Keratinocyte (primary cell): ENCODE data around the gene THEM4. TPM values are rescaled to one million over a fixed set of nuclear protein-coding genes. Genes with fewer than 3 reads are reported as not detected.

ENCODE experiments used
- DNase-seq: peaks from one replicate; pipeline ENCODE4 v3.0.0-alpha.2; 2011; ENCODE audit warnings: low read depth, missing footprints, low spot score
- FAIRE-seq: peaks from 2 replicates; lab custom pipeline; 2011; peaks lifted over from hg19 to GRCh38; lab: Jason Lieb, UNC
- H2AFZ ChIP-seq: 2 replicates; pipeline ENCODE4 v1.6.0; 2012; ENCODE audit warnings: low read length, control low read depth, inconsistent platforms; ENCODE audit not compliant: control insufficient read depth
- H3K27ac ChIP-seq: 2 replicates; pipeline ENCODE4 v1.5.1; 2011; ENCODE audit warnings: low read length; ENCODE audit not compliant: control insufficient read depth, insufficient read depth
- H3K27me3 ChIP-seq: 3 replicates; pipeline ENCODE4 v1.6.0; 2011; ENCODE audit warnings: low read length; ENCODE audit not compliant: control insufficient read depth, insufficient read depth; ENCODE audit errors: extremely low read depth
- H3K36me3 ChIP-seq, 2 experiments: 2 replicates in 1 of 2; 3 replicates in 1 of 2; pipeline ENCODE4 v1.5.1; 2011; ENCODE audit warnings: low read length in 2 of 2, mild to moderate bottlenecking in 1 of 2; ENCODE audit not compliant: control insufficient read depth in 2 of 2, insufficient read depth in 2 of 2; ENCODE audit errors: extremely low read depth in 1 of 2
- H3K4me1 ChIP-seq: 3 replicates; pipeline ENCODE4 v1.5.1; 2011; ENCODE audit warnings: low read length; ENCODE audit not compliant: control insufficient read depth, insufficient read depth; ENCODE audit errors: extremely low read depth
- H3K4me2 ChIP-seq: 3 replicates; pipeline ENCODE4 v1.6.0; 2011; ENCODE audit warnings: low read depth, low read length; ENCODE audit not compliant: control insufficient read depth, insufficient read depth; ENCODE audit errors: extremely low read depth
- H3K4me3 ChIP-seq, 3 experiments: fragments of 200-600 bp in 1 of 3; sonication (generic) in 1 of 3; 2 replicates in 2 of 3; 3 replicates in 1 of 3; pipeline ENCODE4 v1.5.1; 2011 to 2016; ENCODE audit warnings: low read length in 3 of 3, mild to moderate bottlenecking in 3 of 3, control low read depth in 2 of 3, inconsistent platforms in 1 of 3, low read depth in 1 of 3, mixed read lengths in 1 of 3, mixed run types in 1 of 3, moderate library complexity in 1 of 3; ENCODE audit not compliant: control insufficient read depth in 2 of 3, insufficient read depth in 2 of 3; ENCODE audit errors: extremely low read depth in 1 of 3
- H3K79me2 ChIP-seq: 2 replicates; pipeline ENCODE4 v1.6.0; 2012; ENCODE audit warnings: low read length; ENCODE audit not compliant: control insufficient read depth, insufficient read depth
- H3K9ac ChIP-seq: 3 replicates; pipeline ENCODE4 v1.6.0; 2011; ENCODE audit warnings: low read length; ENCODE audit not compliant: control insufficient read depth, insufficient read depth; ENCODE audit errors: extremely low read depth
- H3K9me1 ChIP-seq: 3 replicates; pipeline ENCODE4 v1.6.0; 2011; ENCODE audit warnings: low read length; ENCODE audit not compliant: control insufficient read depth, insufficient read depth; ENCODE audit errors: extremely low read depth
- H3K9me3 ChIP-seq: 2 replicates; pipeline ENCODE4 v1.5.1; 2012; ENCODE audit warnings: low read depth, low read length; ENCODE audit not compliant: control insufficient read depth
- H4K20me1 ChIP-seq: 3 replicates; pipeline ENCODE4 v1.6.0; 2011; ENCODE audit warnings: low read length; ENCODE audit not compliant: control insufficient read depth, insufficient read depth; ENCODE audit errors: extremely low read depth
- CTCF ChIP-seq, 3 experiments: IDR thresholded peaks in 1 of 3; conservative IDR thresholded peaks in 1 of 3; optimal IDR thresholded peaks in 1 of 3; 2 replicates in 2 of 3; 3 replicates in 1 of 3; pipeline versions ENCODE3 to v1.5.1; 2011; ENCODE audit warnings: low read length in 3 of 3, mild to moderate bottlenecking in 3 of 3, moderate library complexity in 2 of 3, control low read depth in 1 of 3, inconsistent platforms in 1 of 3; ENCODE audit not compliant: insufficient read depth in 2 of 3; ENCODE audit errors: extremely low read depth in 1 of 3
- EZH2 ChIP-seq: IDR thresholded peaks from one replicate; pipeline ENCODE4 v1.6.1; 2012; ENCODE audit warnings: inconsistent platforms, mild to moderate bottlenecking, low read length, moderate library complexity
- dilution Hi-C: fragments of 300-500 bp; cut with MboI; formaldehyde crosslinking; loops from one replicate; pipeline ENCODE4 v1.7.0; 2020; ENCODE audit warnings: low sequenced_read_pairs; ENCODE audit not compliant: extremely low pct_ligation_motif_present
- polyA plus RNA-seq, 5 experiments: library from polyadenylated mRNA; depleted of rRNA in 3 of 5; stranded (reverse) in 3 of 5; stranded (forward) in 1 of 5; unstranded in 1 of 5; fragments of >200 nt; gene quantifications; 1 replicate in 1 of 5; 2 replicates in 3 of 5; 3 replicates in 1 of 5; pipeline versions ENCODE4 v1.2.1 to v1.2.3, GENCODE V29; 2011 to 2012; ENCODE audit warnings: missing spikeins in 2 of 5, low read depth in 1 of 5, low replicate concordance in 1 of 5

The THEM4 gene
- polyA plus RNA-seq, 1 donor (not counting 4 experiments of a cell fraction or from before 2014, with no cell fraction given), result 23.3 TPM

- peaks cover 24% of the 10 kb centered on the region for H3K4me1 ChIP-seq
- no peak overlapping the region for H3K4me3 ChIP-seq
- no peak for FAIRE-seq
- H2AFZ ChIP-seq, result no peak overlapping the region
- H3K27me3 ChIP-seq, result no peaks in the 10 kb centered on the region
- dilution Hi-C loops, result no loop called here
- no peak overlapping the region for H3K27ac ChIP-seq
- H3K36me3 ChIP-seq, result no peaks in the 10 kb centered on the region
- no peaks in the 10 kb centered on the region for H3K79me2 ChIP-seq
- DNase-seq, result no peak
- TF ChIP-seq CTCF (optimal IDR thresholded peaks at IDR 0.05 in 1 of 3, IDR thresholded peaks at IDR 0.05 in 1 of 3, conservative IDR thresholded peaks at IDR 0.05 in 1 of 3; ENCODE audit: extremely low read depth in 1 of 3, insufficient read depth in 2 of 3, low read length in 3 of 3) (no peak), EZH2 (no peak)
- no peaks in the 10 kb centered on the region for H3K9me3 ChIP-seq
- no peaks in the 10 kb centered on the region for H3K9me1 ChIP-seq
- H4K20me1 ChIP-seq, result no peaks in the 10 kb centered on the region
- H3K9ac ChIP-seq, result no peak overlapping the region
- no peak overlapping the region for H3K4me2 ChIP-seq
Observed at GRCh38 chr1:151939779-151940178, 30.5 kb upstream of the THEM4 start.

GRCh38 chr1:151939141-151939540 lies 29.8 kb upstream of the THEM4 start:
- Histone ChIP-seq H3K4me1 (peaks cover 20% of the 10 kb centered on the region), H3K4me3 (no peak overlapping the region), H3K36me3 (no peaks in the 10 kb centered on the region), H3K9ac (no peak overlapping the region), H3K9me1 (no peaks in the 10 kb centered on the region), H4K20me1 (no peaks in the 10 kb centered on the region), H3K79me2 (no peaks in the 10 kb centered on the region), H3K27ac (no peak overlapping the region), H3K4me2 (no peak overlapping the region), H3K9me3 (no peaks in the 10 kb centered on the region), H3K27me3 (no peaks in the 10 kb centered on the region), H2AFZ (no peak overlapping the region)
- dilution Hi-C loops, result no loop called here
- FAIRE-seq (no peak), DNase-seq (no peak)
- TF ChIP-seq CTCF (optimal IDR thresholded peaks at IDR 0.05 in 1 of 3, IDR thresholded peaks at IDR 0.05 in 1 of 3, conservative IDR thresholded peaks at IDR 0.05 in 1 of 3; ENCODE audit: extremely low read depth in 1 of 3, insufficient read depth in 2 of 3, low read length in 3 of 3), result no peak
- TF ChIP-seq EZH2, result no peak
